Endothelial cell of umbilical vein (primary cell): ENCODE measurements around the gene TMEM186.

ENCODE experiments used
- EZH2 ChIP-seq: IDR thresholded peaks from 2 replicates; pipeline ENCODE4 v1.6.1; 2012; ENCODE audit warnings: borderline replicate concordance, low read depth, mild to moderate bottlenecking, moderate library complexity, low read length, inconsistent platforms; ENCODE audit not compliant: severe bottlenecking
- FOS ChIP-seq: IDR thresholded peaks from 2 replicates; pipeline ENCODE4 v1.6.1; 2011; ENCODE audit warnings: mild to moderate bottlenecking, low read length, moderate library complexity, borderline replicate concordance; ENCODE audit not compliant: insufficient read depth
- MYC ChIP-seq: IDR thresholded peaks from one replicate; pipeline ENCODE4 v1.6.1; 2011; ENCODE audit warnings: mild to moderate bottlenecking, low read depth, low read length
- POLR2A ChIP-seq: IDR thresholded peaks from 2 replicates; pipeline ENCODE4 v1.6.1; 2012; ENCODE audit warnings: low read depth, mild to moderate bottlenecking, control low read depth, low read length
- POLR2AphosphoS5 ChIP-seq: IDR thresholded peaks from 2 replicates; pipeline ENCODE4 v1.6.1; 2012; ENCODE audit warnings: low read depth, mild to moderate bottlenecking, control low read depth, low read length, moderate library complexity; ENCODE audit not compliant: insufficient read depth
- TF ChIP-seq, protein P1 (sequence below), 2 donors: IDR thresholded peaks; 1 replicate in 1 of 2; 2 replicates in 1 of 2; pipeline ENCODE4 v1.5.1; 2011; ENCODE audit warnings: low read length in 2 of 2, mild to moderate bottlenecking in 2 of 2, moderate library complexity in 2 of 2, control low read depth in 1 of 2, inconsistent platforms in 1 of 2, low read depth in 1 of 2; ENCODE audit not compliant: insufficient read depth in 1 of 2; ENCODE audit errors: extremely low read depth in 1 of 2

DNA sequence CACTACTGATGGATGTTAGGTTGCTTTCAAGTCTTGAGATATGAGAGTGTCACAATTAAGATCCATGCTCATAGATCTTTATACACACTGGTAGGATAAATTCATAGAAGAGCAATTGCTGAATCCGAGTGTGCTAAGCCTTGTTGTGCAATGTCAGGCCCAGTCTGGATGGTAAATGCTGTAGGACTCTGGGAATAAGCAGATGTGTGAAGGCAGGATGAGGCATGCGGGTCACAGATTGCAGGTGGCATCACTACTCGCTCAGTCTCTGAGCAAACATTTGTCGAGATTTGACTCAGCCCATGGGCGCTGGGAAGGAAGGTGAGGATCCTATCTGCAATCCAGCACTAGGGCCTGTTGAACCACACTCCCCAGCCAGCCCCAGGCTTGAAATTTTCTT is 40.7 kb downstream of the TMEM186 start:
- TF ChIP-seq, protein P1, sequence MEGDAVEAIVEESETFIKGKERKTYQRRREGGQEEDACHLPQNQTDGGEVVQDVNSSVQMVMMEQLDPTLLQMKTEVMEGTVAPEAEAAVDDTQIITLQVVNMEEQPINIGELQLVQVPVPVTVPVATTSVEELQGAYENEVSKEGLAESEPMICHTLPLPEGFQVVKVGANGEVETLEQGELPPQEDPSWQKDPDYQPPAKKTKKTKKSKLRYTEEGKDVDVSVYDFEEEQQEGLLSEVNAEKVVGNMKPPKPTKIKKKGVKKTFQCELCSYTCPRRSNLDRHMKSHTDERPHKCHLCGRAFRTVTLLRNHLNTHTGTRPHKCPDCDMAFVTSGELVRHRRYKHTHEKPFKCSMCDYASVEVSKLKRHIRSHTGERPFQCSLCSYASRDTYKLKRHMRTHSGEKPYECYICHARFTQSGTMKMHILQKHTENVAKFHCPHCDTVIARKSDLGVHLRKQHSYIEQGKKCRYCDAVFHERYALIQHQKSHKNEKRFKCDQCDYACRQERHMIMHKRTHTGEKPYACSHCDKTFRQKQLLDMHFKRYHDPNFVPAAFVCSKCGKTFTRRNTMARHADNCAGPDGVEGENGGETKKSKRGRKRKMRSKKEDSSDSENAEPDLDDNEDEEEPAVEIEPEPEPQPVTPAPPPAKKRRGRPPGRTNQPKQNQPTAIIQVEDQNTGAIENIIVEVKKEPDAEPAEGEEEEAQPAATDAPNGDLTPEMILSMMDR (IDR thresholded peaks at IDR 0.05; ENCODE audit: extremely low read depth in 1 of 2, insufficient read depth in 1 of 2, low read depth in 1 of 2, low read length in 2 of 2) = no peak
- TF ChIP-seq POLR2AphosphoS5 = no peak
- TF ChIP-seq MYC = no peak
- TF ChIP-seq EZH2 = no peak
- TF ChIP-seq FOS = no peak
- no peak for TF ChIP-seq POLR2A
